ENCODE results near the gene G6PD. TPM values are rescaled to one million over a fixed set of nuclear protein-coding genes. Genes with fewer than 3 reads are reported as not detected.

The G6PD gene
- polyA plus RNA-seq, 2 of the 4 experiments (the other 2 are of a cell fraction), result 692 to 1,409 TPM

GRCh38 chrX:154484255-154485149 is 62.1 kb downstream of the G6PD start:
- H3K4me1 ChIP-seq, result peaks cover 24% of the 10 kb centered on the region
- peak overlapping the region; percentile 98 for H3K4me2 ChIP-seq
- peak in 1 of 2 experiments; percentile 33 for DNase-seq (ENCODE audit: low read depth in 1 of 2, low spot score in 1 of 2)
- POLR2A ChIA-PET, result no interaction called here
- no peaks in the 10 kb centered on the region for H3K9me3 ChIP-seq
- H3K27ac ChIP-seq, result peak overlapping the region; percentile 97 to 98; a peak in 5 of 6 replicates
- ATAC-seq, result 0 out of 6 replicates have a peak, but pooled peaks of 1 of the 2 experiments have one; percentile 5
- CTCF ChIA-PET, result interaction anchor here (1.7 kb wide), 2 partner anchors 38 to 111 kb away, joined by 4 read pairs; no protein-coding TSS in a partner anchor
- FAIRE-seq, result no peak
- H3K4me3 ChIP-seq, result no peak overlapping the region
- 67% methylated on average over 3 of the region's 16 CpGs for WGBS (ENCODE audit: missing lambda C conversion rate)
- no peak for TF ChIP-seq KDM5A (IDR thresholded peaks at IDR 0.05)
- TF ChIP-seq CHD2 (IDR thresholded peaks at IDR 0.05; ENCODE audit: low read length, partially characterized antibody), result no peak
- no peak for TF ChIP-seq CBX8 (IDR thresholded peaks at IDR 0.05)
- TF ChIP-seq, protein P1, sequence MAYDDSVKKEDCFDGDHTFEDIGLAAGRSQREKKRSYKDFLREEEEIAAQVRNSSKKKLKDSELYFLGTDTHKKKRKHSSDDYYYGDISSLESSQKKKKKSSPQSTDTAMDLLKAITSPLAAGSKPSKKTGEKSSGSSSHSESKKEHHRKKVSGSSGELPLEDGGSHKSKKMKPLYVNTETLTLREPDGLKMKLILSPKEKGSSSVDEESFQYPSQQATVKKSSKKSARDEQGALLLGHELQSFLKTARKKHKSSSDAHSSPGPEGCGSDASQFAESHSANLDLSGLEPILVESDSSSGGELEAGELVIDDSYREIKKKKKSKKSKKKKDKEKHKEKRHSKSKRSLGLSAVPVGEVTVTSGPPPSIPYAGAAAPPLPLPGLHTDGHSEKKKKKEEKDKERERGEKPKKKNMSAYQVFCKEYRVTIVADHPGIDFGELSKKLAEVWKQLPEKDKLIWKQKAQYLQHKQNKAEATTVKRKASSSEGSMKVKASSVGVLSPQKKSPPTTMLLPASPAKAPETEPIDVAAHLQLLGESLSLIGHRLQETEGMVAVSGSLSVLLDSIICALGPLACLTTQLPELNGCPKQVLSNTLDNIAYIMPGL (CRISPR knock-in tag; IDR thresholded peaks at IDR 0.05; ENCODE audit: borderline replicate concordance), result no peak
- no peak for TF ChIP-seq POLR2A (IDR thresholded peaks at IDR 0.05; ENCODE audit: low read length)
- TF ChIP-seq JUNB (IDR thresholded peaks at IDR 0.05), result no peak
- no peak for TF ChIP-seq EHF (CRISPR knock-in tag; IDR thresholded peaks at IDR 0.05)
- no peak for TF ChIP-seq TP53 (CRISPR knock-in tag; IDR thresholded peaks at IDR 0.05)
- TF ChIP-seq, protein P2, sequence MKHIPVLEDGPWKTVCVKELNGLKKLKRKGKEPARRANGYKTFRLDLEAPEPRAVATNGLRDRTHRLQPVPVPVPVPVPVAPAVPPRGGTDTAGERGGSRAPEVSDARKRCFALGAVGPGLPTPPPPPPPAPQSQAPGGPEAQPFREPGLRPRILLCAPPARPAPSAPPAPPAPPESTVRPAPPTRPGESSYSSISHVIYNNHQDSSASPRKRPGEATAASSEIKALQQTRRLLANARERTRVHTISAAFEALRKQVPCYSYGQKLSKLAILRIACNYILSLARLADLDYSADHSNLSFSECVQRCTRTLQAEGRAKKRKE (CRISPR knock-in tag; IDR thresholded peaks at IDR 0.05; ENCODE audit: low read depth), result no peak
- TF ChIP-seq ESRRA (IDR thresholded peaks at IDR 0.05; ENCODE audit: borderline replicate concordance, low read length), result no peak
- no peak for TF ChIP-seq ZNF302 (CRISPR knock-in tag; IDR thresholded peaks at IDR 0.05)
- TF ChIP-seq HOXA7 (CRISPR knock-in tag; IDR thresholded peaks at IDR 0.05), result no peak
- TF ChIP-seq NFE2L2 (conservative IDR thresholded peaks at IDR 0.05; ENCODE audit: low read length), result no peak
- TF ChIP-seq RARB (CRISPR knock-in tag; IDR thresholded peaks at IDR 0.05), result no peak
- no peak for TF ChIP-seq HEYL (CRISPR knock-in tag; IDR thresholded peaks at IDR 0.05)
- TF ChIP-seq RCOR1 (IDR thresholded peaks at IDR 0.05; ENCODE audit: low read depth, low read length), result no peak
- no peak for TF ChIP-seq FOSB (CRISPR knock-in tag; IDR thresholded peaks at IDR 0.05)
- no peak for TF ChIP-seq FOSL2 (IDR thresholded peaks at IDR 0.05)
- no peak for TF ChIP-seq FOSL2 (CRISPR knock-in tag; IDR thresholded peaks at IDR 0.05)

- no peak for TF ChIP-seq JUN (IDR thresholded peaks at IDR 0.05)
- TF ChIP-seq ELK1 (IDR thresholded peaks at IDR 0.05; ENCODE audit: low read depth, low read length), result no peak
- TF ChIP-seq BHLHE40 (IDR thresholded peaks at IDR 0.05; ENCODE audit: low read depth, low read length), result no peak
- TF ChIP-seq HES2 (IDR thresholded peaks at IDR 0.05), result no peak
- TF ChIP-seq HEYL (CRISPR knock-in tag; IDR thresholded peaks at IDR 0.05), result no peak
- TF ChIP-seq EHMT2 (IDR thresholded peaks at IDR 0.05; ENCODE audit: low read depth), result no peak
- TF ChIP-seq CHD4 (IDR thresholded peaks at IDR 0.05; ENCODE audit: borderline replicate concordance), result no peak
- no peak for TF ChIP-seq CBX2 (IDR thresholded peaks at IDR 0.05; ENCODE audit: borderline replicate concordance, low read depth)
- peaks cover 20% of the 10 kb centered on the region for H3K4me1 ChIP-seq
- FAIRE-seq (peak; percentile 67), ATAC-seq (no peak), DNase-seq (ENCODE audit: low read depth in 1 of 2, low spot score in 1 of 2) (no peak)
- H3K4me3 ChIP-seq, result no peak overlapping the region
- WGBS (ENCODE audit: missing lambda C conversion rate), result 87% methylated on average over 7 of the region's 7 CpGs
- H3K27ac ChIP-seq, result no peak overlapping the region
- no peak overlapping the region for H3K4me2 ChIP-seq
- ChIA-PET POLR2A (no interaction called here), CTCF (interaction anchor here (1.7 kb wide), 2 partner anchors 37 to 110 kb away, joined by 4 read pairs; no protein-coding TSS in a partner anchor)
- no peaks in the 10 kb centered on the region for H3K9me3 ChIP-seq
Observed at GRCh38 chrX:154483325-154483724, 63.3 kb downstream of the G6PD start.

Measured in A549 (cell line).